Epithelial cell of proximal tubule (primary cell): Measurements from ENCODE around the gene RNF14. TPM values are rescaled to one million over a fixed set of nuclear protein-coding genes. Genes with fewer than 3 reads are reported as not detected.

ENCODE experiments used
- DNase-seq: peaks from one replicate; pipeline ENCODE4 v3.0.0-alpha.2; 2011; ENCODE audit warnings: low read depth
- H3K4me3 ChIP-seq: 2 replicates; pipeline ENCODE4 v1.5.1; 2011; ENCODE audit warnings: low read depth, mild to moderate bottlenecking, low read length
- total RNA-seq: library from RNA; depleted of rRNA; stranded (reverse); fragments of >200 nt; gene quantifications from 2 replicates; pipeline ENCODE4 v1.2.3, GENCODE V29; 2015
- TF ChIP-seq, protein P1 (sequence below): conservative IDR thresholded peaks from 2 replicates; pipeline ENCODE4 v1.5.1; 2012; ENCODE audit warnings: low read depth, mild to moderate bottlenecking, low read length

The RNF14 gene
- total RNA-seq, 1 donor from 2014 or later = 58.4 TPM

DNA sequence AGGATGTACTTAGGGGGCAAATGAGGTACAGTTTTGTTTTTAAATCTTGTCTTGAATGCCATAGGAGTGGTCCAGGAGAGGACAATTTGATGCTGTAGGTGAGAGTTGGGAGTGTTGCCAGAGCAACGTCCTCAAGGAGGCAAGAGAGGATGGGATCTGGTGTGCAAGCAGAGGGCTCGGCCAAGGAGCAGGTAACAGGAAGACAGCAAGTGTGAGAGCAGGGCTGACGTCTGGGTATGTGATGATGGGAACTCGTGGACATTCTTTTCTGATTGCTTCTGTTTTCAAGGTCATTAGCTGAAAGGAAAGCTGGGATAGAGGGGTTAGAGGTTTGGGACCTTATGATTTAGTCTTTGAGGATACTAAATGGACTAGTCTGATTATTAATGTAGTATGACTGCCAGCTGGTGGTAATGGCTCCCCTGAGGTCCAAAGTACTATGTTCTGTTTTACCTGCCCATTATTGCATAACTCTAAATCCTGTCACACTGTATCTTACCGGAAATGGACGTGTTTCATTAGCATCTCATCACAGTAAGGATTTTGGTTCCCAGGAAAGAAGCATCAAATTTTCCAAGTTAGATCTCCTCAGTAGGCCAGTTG is 28.6 kb downstream of the RNF14 start:
- no peak for DNase-seq
- TF ChIP-seq, protein P1, sequence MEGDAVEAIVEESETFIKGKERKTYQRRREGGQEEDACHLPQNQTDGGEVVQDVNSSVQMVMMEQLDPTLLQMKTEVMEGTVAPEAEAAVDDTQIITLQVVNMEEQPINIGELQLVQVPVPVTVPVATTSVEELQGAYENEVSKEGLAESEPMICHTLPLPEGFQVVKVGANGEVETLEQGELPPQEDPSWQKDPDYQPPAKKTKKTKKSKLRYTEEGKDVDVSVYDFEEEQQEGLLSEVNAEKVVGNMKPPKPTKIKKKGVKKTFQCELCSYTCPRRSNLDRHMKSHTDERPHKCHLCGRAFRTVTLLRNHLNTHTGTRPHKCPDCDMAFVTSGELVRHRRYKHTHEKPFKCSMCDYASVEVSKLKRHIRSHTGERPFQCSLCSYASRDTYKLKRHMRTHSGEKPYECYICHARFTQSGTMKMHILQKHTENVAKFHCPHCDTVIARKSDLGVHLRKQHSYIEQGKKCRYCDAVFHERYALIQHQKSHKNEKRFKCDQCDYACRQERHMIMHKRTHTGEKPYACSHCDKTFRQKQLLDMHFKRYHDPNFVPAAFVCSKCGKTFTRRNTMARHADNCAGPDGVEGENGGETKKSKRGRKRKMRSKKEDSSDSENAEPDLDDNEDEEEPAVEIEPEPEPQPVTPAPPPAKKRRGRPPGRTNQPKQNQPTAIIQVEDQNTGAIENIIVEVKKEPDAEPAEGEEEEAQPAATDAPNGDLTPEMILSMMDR = no peak
- no peak overlapping the region for H3K4me3 ChIP-seq

DNA sequence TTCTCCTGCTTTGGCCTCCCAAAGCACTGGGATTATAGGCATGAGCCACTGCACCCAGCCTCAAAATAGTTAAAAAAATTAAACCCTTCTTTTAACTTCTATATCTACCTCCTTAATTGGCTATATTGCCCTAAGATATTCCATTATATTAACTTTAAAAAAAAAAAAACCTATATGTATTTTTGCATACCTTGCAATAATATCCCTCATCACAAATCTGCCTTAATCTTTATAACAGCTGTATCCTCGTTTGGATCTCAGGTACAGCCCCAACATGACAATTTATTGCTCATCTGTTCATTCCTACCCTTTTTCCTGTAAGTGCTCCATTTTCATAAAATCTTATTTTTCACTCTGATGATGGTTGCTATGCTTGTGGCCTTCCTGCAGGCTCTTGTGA is 31.3 kb downstream of the RNF14 start:
- TF ChIP-seq, protein P1 = no peak
- no peak overlapping the region for H3K4me3 ChIP-seq
- DNase-seq = no peak

DNA sequence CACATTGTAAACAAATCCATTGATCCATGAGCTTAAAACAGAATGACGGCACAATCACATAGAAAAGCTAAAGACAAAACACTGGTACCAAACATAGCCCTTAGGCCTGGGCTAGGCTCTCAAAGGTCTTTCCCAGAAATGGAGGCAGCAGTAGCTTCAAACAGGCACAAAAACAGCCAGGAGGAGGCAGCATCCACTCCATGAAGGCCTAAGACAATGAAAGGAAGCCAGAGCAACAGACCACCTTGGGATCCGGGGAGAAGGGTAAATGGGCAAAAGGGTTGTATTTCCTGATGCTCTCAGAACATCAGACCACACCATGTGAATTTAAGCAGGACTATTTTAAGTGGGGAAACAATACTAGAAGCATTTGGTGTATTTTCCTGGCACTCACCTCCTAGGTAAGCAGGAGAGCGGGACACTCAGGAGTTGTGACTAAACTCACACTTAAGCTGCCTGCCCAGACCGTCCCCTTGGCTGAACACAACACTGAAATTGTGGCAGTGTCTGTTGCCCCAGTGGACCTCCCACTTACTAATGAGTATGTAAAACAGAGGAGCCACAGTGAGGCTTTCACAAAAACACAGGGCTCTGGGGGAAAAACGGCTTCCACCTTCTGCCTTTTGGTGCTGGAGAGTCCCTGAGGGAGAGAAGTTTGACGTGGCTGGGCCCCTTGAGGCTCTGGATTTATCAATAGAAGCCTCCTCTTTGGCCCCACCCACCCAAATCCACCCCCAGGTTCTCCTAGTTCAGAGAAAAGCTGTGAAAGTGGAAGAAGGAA is 32.0 kb downstream of the RNF14 start:
- DNase-seq = no peak
- no peak overlapping the region for H3K4me3 ChIP-seq
- TF ChIP-seq, protein P1 = peak; percentile 59

DNA sequence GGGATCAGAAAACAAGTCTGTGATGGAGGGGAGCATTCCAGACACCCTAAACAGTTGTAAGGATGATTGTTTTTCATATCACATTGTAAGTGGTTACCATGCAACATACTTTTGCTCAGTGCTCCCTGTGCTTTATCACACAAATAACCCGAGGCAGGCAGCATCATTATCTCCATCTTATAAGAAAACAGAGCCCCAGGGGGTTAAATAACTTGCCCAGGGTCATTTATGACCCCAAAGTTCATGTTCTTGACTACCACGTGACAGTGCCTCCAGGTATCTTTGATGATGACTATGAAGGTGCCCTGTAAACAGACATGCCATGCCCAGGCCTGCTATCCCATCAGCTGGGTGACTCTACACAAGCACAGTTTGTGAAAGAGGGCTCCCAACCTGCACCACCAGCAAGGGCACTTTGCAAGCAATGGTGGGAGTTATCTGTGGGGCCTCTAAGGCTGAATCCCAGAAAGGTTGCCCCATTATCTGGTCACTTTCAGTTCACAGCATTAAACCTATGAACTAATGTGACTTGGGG is 34.4 kb downstream of the RNF14 start:
- no peak overlapping the region for H3K4me3 ChIP-seq
- DNase-seq = no peak
- TF ChIP-seq, protein P1 = no peak

DNA sequence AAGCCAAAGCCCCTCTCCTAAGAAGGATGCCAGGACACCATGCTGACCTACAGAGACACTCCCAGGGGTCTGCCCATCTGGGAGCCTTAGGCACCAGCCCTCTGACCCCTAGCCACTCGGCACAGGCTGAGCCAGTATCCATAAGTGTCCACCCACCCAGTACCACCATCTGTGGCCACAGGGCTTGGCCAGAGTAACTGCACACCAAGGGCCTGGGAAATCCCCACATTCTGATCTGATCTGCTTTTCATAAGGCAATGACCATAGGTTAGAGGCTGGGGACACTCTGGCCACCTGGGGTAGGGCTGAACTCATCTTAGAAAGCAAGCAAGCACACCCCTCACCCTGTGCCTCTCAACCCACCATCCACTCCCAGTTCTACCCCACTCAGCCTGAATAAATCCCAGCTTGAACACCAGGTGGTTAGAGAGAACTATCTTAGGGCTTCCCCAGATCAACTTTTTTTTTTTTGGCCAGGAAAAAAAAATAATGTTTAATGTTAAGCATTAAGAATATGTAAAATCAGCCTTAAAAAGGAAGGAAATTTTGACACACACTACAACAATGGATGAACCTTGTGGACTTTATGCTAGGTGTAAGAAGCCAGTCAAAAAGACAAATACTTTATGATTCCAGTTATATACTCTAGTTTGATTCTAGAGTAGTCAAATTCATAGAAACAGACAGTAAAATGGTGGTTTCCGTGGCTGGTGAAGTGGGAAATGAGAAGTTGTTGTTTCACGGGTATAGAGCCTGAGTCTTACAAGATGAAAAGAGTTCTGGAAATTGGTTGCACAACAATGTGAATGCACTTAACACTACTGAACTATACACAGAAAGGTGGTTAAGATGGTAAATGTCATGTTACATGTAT is 37.7 kb downstream of the RNF14 start:
- DNase-seq = no peak
- TF ChIP-seq, protein P1 = no peak
- H3K4me3 ChIP-seq = no peak overlapping the region

DNA sequence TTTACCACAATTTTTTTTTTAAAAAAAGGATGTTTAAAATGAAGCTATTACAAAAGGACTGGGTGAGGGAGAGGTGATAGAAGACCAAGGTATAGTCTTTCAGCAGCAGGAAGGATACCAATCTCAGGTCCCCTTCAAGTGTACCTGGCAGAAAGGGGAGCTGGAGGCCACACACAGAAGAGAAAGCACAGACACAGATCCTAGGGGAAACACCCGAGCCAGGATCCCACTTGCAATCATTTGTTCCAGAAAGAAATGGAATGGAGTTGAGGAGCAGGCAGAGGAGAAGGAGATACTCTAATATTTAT is 38.3 kb downstream of the RNF14 start:
- H3K4me3 ChIP-seq = no peak overlapping the region
- no peak for DNase-seq
- TF ChIP-seq, protein P1 = no peak
